Measurements from ENCODE around the gene EHBP1. TPM values are rescaled to one million over a fixed set of nuclear protein-coding genes. Genes with fewer than 3 reads are reported as not detected.

The EHBP1 gene
- total RNA-seq, 6 experiments from 2014 or later: 40.4 to 66.6 (median 46.3) TPM

DNA sequence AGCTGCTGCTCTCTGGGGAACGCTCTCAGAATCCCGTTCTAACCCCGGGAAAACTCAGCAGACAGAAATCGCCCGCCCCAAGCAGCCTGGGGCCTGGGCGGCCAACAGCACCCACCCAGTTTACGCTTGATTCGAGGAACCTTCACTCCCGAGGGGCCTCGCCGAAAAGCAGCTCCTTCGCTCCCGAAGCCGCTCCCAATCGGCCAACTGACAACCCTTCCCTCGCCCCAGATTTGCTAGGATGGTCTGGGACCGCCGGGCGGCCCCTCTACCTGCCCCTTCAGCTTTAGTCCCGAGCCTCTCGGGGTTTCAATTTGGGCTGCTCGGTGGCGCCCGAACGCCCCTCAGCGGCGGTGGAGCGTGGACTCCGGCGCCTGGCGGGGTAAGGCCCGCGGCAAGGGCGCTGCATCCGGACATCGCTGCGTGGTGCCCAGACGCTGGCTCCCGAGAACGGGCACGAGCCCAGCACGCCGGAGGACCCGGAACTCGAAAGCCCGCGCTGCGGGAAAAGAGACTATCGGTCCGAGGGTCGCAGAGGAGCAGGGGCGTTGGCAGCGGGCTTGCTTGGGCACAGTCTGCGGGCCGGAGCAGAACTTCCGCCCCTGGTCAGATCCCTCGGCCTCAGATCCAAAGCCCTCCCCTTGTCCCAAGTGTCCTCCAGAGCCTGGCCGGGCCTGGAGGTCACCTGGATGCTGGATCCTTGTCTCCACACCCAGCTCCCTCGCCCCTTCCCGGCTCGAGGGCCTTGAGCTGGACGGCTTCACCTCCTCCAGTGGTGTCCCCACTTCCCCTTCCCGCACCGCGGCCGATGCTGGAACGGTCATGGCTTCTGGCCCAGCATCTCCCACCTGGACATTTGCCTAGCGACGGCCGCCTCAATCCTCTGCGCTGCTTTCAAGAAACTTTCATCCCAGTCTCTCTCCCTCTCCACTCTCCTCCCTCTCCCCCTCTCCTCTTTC is 342.1 kb downstream of the EHBP1 start:
- no peak for TF ChIP-seq CTCF (IDR thresholded peaks at IDR 0.05)
- TF ChIP-seq POLR2A (IDR thresholded peaks at IDR 0.05): no peak
- intact Hi-C loops (cut with DNase I): no loop called here
- Histone ChIP-seq H3K4me1 (peaks cover 0 to 41% (median 0%) of the 10 kb centered on the region in 4 donors), H3K4me3 (no peak overlapping the region), H3K27me3 (no peaks in the 10 kb centered on the region), H3K27ac (no peak overlapping the region), H3K36me3 (peaks cover 0 to 12% (median 0%) of the 10 kb centered on the region in 4 donors), H3K9me3 (no peaks in the 10 kb centered on the region)
- peak in 2 of 4 donors; percentile 3 to 21 for ATAC-seq
- DNase-seq: peak in 1 of 3 donors; percentile 57
- 26% methylated on average over 15 of the region's 71 CpGs for WGBS (ENCODE audit: insufficient coverage, low coverage, low lambda C conversion rate, missing lambda C conversion rate)

- Histone ChIP-seq H3K4me1 (peaks cover 0 to 41% (median 0%) of the 10 kb centered on the region in 4 donors), H3K9me3 (no peaks in the 10 kb centered on the region), H3K27me3 (peaks cover 4% of the 10 kb centered on the region in 2 donors), H3K27ac (no peak overlapping the region), H3K36me3 (peaks cover 0 to 12% (median 0%) of the 10 kb centered on the region in 4 donors), H3K4me3 (no peak overlapping the region)
- 15% methylated on average over 44 of the region's 61 CpGs for WGBS (ENCODE audit: insufficient coverage, low coverage, low lambda C conversion rate, missing lambda C conversion rate)
- intact Hi-C loops (cut with DNase I): no loop called here
- peak in 1 of 3 donors; percentile 51 for DNase-seq
- ATAC-seq: peak; percentile 15 to 39 (median 27)
- TF ChIP-seq CTCF (IDR thresholded peaks at IDR 0.05) (no peak), POLR2A (IDR thresholded peaks at IDR 0.05) (no peak)
Measured at GRCh38 chr2:63048367-63049171, 343.1 kb downstream of the EHBP1 start.

GRCh38 chr2:63049211-63049969 is 343.9 kb downstream of the EHBP1 start:
- no peaks in the 10 kb centered on the region for H3K9me3 ChIP-seq
- peaks cover 0 to 12% (median 0%) of the 10 kb centered on the region in 4 donors for H3K36me3 ChIP-seq
- peaks cover 0 to 48% (median 0%) of the 10 kb centered on the region in 4 donors for H3K4me1 ChIP-seq
- DNase-seq: no peak
- TF ChIP-seq CTCF (IDR thresholded peaks at IDR 0.05) (no peak), POLR2A (IDR thresholded peaks at IDR 0.05) (no peak)
- ATAC-seq: no peak
- peak overlapping the region; percentile 30 to 53 (median 52) for H3K4me3 ChIP-seq
- 5% methylated on average over 30 of the region's 39 CpGs for WGBS (ENCODE audit: insufficient coverage, low coverage, low lambda C conversion rate, missing lambda C conversion rate)
- intact Hi-C loops (cut with DNase I): no loop called here
- H3K27me3 ChIP-seq: peaks cover 4% of the 10 kb centered on the region in 2 donors
- no peak overlapping the region for H3K27ac ChIP-seq

DNA sequence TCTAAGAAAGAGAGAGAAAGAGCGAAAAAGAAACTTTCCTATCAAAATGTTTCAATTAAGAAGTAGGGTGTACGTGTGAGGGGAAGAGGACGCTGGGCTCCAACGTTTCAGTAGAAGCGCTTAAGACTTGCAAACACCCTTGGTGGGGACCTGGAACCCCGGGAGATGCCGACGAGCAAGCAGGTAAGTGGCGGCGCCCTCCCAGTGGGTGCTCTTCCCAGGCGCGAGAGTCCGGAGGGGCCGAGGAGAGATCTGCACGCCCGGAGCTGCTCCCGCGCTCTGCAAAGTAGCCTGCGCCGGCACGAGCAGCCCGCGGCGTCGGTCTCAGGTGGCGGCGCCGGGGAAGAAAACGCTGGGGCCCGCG is 344.4 kb downstream of the EHBP1 start:
- H3K27me3 ChIP-seq: peaks cover 4 to 7% of the 10 kb centered on the region in 2 donors
- H3K4me3 ChIP-seq: peak overlapping the region; percentile 30 to 53 (median 52)
- peak in 2 of 3 donors; percentile 48 to 50 for DNase-seq
- peak; percentile 21 to 45 (median 40) for ATAC-seq
- no peak overlapping the region for H3K27ac ChIP-seq
- H3K9me3 ChIP-seq: no peaks in the 10 kb centered on the region
- WGBS (ENCODE audit: insufficient coverage, low coverage, low lambda C conversion rate, missing lambda C conversion rate): 0% methylated on average over 5 of the region's 31 CpGs
- peaks cover 0 to 50% (median 0%) of the 10 kb centered on the region in 4 donors for H3K4me1 ChIP-seq
- H3K36me3 ChIP-seq: peaks cover 0 to 12% (median 0%) of the 10 kb centered on the region in 4 donors
- intact Hi-C loops (cut with DNase I): no loop called here
- no peak for TF ChIP-seq CTCF (IDR thresholded peaks at IDR 0.05)
- TF ChIP-seq POLR2A (IDR thresholded peaks at IDR 0.05): no peak
